HG02970 (cell line): ENCODE data around the gene RHAG.
"Not testable (repeated sequence)": the region's sequence is repeated elsewhere in the genome, so short reads cannot be mapped to it uniquely, and the experiment has no call there.

Experiments
- ATAC-seq: cut with Tn5 transposase; IDR thresholded peaks from one replicate; pipeline ENCODE4 v1.9.1; 2021; ENCODE audit warnings: mild to moderate bottlenecking, moderate library complexity, moderate number of reproducible peaks; ENCODE audit not compliant: unreplicated experiment, low FRiP score

Gene RHAG

DNA sequence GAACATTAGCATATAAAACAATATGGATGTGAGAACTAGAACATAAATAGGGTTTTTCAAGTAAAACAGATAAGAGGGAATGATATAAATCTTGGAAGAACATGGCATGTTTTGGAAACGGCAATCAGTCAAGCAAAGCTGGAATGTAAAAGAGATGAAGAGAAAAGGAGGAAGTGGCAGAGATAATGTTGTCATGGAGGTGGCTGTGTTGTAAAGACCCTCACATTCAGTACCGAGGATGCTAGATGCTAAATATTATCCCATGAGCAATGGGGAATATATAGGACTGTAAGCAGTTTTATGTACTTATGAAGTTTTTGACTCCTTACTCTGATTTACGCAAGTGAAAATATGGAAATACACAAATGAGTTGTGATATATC is 702 bp upstream of the RHAG start:
- no peak for ATAC-seq

DNA sequence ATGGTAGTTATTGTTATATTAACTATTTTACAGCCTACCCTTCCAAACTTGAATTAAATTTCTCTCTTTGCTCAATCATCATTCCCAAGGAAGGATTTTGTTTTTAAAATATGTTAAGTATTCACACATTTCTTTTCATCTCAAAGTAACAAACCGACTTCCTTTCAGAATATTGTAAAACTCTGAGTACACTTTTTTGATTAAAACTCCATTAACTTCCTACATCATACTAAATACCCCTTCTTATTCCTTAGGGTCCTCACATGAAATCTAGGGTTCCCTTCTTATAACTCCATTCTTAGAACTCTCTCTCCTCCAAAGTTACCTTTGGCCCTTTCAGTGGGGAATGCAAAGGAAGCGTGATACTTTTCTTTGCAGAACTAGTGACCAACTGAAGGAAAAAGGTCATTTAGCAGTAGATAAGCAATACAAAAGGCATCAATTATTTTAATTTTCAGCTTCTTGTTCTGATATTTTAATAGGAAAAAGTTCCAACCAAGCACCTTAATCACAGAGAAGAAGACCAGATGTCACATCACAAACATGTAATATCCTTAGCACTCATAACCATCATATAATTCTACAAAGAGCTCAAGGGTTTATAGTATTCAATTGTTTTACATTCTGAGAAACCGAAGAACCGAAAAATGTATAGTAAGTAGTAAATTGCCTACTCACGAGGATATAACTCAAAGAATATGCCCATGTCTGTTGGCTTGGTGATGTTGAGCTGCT is 494 bp downstream of the RHAG start:
- ATAC-seq: no peak

DNA sequence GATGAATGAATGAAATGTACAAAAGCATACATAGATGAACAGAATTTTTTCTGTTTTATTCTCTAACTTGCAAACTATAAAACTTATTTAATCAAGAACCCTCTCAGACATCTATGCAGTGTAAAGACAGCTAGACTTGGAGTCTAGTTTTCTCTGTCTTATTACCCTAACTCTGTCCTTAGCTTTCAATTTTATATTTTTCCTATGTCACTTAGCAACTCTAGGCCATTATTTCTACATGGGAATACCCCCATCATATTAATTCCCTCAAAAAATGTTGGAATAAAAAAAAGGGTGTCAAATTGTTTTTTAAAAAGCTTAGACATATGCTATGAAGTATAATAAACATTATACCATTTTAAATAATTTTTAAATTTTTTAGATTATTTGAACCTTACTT is 1.2 kb downstream of the RHAG start:
- no peak for ATAC-seq

DNA sequence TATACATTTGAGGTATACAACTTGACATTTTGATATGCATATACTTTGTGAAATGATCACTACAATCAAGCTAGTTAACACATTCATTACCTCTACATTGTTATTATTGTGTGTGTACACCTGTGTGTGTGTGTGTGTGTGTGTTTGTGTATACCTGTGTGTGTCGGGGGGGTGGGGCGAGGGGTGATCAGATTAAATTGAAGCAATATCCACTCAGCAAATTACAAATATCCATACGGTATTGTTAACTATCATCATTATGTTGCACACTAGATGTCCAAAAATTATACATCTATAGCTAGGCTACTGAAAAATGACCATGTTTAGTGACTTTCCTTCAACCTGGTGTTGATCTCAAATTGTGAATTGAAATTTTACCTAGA is 1.8 kb downstream of the RHAG start:
- ATAC-seq: no peak

DNA sequence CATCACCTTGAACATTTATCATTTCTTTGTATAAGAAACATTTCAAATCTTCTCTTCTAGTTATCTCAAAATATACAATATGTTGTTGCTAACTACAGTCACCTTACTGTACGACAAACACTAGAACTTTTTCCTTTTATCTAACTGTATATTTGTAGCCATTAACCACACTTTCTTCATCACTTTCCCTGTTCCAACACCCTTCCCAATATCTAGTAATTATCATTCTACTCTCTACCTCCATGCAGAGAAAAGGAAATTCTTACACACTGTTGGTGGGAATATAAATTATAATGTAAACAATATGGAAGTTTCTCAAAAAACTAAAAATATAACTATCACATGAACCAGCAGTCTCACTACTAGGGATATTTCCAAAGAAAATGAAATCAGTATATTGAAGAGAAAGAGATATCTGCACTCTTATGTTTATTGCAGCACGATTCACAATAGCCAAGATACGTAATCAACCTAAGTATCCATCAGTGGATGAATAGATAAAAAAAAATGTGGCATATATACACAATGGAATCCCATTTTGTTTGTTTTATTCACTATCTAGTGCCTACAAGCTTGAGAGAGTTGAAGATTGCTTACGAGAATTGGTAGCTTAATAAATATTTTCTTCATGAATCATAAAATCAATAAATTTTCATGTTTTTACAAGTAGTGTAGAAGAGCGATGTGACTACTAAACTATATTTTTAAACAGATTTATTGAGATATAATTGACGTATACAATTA is 2.4 kb downstream of the RHAG start:
- no peak for ATAC-seq

DNA sequence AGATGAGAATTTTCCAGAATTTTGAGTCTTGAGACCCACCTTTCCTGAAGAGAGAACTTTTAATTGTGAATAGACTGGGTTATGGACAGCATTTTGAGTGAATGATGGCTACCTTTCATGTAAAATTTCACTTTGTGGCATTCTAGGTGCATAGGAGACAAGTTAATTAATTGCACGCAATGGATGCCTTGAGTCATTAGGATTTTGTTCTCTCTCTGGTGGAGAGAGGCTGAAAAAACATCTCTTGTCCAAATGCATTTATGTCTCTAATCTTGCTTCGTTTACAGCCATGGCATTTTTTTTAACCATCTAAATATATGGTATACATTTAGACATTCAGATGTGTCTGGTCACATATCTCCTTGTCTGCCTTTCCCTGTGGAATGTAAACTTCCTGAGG is 3.1 kb downstream of the RHAG start:
- no peak for ATAC-seq

DNA sequence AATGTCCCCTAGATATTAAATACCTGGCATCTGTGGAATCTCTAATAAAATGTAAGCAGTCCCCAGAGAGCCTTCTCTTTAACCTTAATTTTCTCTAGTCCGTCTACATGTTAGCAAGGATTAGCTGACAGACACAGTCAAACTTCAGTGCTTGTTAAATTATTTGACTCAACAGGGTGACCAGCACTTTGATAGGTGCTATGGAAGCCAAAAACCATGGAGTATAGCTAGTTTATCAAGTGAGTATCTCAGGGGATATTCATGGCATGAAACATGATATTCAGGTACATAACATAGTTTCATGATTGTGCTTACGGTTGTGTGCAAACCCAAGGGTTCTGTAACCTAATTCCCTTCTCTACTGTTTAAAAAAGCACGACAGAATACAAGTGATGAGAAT is 3.9 kb downstream of the RHAG start:
- no peak for ATAC-seq

DNA sequence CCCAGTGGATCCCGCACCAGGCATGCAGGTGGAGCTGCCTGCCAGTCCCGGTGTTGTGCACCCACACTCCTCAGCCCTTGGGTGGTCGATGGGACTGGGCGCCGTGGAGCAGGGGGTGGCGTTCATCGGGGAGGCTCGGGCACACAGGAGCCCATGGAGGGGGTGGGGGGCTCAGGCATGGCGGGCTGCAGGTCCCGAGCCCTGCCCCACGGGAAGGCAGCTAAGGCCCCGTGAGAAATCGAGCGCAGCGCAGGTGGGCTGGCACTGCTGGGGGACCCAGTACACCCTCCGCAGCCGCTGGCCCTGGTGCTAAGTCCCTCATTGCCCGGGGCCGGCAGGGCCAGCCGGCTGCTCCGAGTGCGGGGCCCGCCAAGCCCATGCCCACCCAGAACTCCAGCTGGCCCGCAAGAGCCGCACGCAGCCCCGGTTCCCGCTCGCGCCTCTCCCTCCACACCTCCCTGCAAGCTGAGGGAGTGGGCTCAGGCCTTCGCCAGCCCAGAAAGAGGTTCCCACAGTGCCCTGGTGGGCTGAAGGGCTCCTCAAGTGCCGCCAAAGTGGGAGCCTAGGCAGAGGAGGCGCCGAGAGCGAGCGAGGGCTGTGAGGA is 7.1 kb downstream of the RHAG start:
- ATAC-seq: not testable (repeated sequence)

DNA sequence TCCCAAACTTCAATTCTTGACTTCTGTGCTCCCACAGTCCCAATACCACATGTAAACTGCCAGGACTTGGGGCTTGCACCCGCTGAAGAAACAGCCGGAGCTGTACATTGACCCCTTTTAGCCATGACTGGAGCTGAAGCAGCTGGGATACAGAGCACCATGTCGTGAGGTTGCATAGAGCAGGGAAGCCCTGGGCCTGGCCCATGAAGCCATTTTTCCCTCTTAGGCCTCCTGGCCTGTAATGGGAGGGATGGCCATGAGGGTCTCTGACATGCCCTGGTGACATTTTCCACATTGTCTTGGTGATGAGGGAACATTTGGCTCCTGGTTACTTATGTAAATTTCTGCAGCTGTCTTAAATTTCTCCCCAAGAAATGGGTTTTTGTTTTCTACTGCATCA is 9.8 kb downstream of the RHAG start:
- ATAC-seq: no peak

DNA sequence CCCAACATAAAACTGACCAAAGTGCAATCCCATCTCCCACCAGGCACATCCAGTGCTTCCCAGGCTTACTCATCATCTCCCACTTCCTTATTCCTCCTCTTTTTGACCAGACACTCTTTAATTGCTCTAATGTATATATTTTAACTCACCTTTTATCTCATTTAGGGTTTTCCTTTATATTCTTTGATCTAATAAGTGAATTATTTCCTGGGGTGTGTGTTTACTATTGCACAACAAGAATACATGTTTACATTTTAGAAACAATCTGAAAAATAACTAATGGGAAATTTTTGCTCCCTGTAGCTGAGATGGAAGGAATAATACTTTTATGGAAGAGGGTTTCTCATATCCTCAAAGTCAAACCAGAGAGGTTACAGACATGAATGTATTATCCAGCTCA is 18.4 kb downstream of the RHAG start:
- ATAC-seq: no peak

DNA sequence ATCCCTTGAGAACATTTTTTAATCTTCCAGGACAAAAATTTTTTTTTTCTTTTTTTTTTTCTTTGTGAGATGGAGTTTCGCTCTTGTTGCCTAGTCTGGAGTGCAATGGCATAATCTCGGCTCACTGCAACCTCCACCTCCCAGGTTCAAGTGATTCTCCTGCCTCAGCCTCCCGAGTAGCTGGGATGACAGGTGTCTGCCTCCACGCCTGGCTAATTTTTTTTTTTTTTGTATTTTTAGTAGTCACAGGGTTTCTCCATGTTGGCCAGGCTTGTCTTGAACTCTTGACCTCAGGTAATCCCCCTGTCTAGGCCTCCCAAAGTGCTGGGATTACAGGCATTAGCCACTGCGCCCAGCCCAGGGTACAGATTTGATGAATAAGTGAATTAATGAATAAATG is 22.5 kb downstream of the RHAG start:
- not testable (repeated sequence) for ATAC-seq

DNA sequence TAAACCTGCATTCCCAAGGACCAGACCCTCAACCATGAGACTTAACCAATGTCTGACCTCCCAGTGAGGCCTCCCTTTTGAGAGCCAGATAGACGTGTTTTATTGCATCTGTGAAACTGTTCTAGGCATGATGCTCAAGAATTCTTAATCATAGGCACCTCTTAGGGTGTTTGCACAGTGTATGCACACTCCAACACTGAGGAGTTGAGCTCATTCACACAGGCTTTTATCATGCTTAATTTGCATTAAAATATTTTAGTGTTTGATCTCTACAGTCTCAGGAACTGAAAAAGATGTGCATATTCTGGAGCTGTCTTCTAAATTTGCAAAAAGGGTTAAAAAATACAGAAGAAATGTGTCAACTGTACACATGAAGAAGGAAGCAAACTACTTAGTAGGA is 27.4 kb downstream of the RHAG start:
- no peak for ATAC-seq

DNA sequence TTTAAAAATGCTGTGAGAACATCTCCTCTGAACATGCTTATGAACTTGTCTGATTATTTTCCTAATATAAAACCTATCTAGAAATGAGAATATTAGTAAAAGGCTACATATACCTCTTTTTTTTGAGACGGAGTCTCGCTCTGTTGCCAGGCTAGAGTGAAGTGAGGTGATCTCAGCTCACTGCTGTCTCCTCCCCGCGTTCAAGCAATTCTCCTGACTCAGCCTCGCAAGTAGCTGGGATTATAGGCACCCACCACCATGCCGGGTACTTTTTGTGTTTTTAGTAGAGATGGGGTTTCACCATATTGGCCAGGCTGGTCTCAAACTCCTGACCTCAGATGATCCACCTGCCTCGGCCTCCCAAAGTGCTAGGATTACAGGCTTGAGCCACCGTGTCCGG is 28.4 kb downstream of the RHAG start:
- ATAC-seq: not testable (repeated sequence)

DNA sequence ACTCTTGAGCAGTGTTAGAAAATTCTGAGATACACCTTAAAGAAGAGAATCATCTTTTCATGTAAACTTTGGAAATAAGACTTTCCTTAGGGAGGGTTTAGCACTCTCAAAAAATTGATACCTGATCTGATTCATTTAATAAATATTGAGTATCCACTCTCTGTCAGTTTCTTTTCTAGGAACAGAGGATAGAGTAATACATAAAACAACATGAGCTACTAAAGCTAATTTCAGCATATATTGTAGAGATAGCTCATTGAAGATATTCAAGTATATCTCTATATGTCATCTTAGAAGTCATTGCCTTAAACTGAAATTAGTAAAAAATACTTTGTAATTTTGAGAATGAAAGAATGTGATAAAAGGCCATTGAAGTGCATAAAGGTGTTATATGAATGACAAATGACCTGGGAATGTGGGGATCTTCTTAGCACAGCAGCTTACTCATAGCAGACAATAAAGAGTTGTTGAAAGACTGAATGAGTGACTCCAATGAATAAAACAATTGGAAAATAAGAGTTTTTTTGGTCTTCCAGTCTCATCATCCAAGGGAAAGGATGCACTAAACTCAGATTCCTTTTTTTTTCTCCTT is 29.2 kb downstream of the RHAG start:
- ATAC-seq: peak; percentile 20

DNA sequence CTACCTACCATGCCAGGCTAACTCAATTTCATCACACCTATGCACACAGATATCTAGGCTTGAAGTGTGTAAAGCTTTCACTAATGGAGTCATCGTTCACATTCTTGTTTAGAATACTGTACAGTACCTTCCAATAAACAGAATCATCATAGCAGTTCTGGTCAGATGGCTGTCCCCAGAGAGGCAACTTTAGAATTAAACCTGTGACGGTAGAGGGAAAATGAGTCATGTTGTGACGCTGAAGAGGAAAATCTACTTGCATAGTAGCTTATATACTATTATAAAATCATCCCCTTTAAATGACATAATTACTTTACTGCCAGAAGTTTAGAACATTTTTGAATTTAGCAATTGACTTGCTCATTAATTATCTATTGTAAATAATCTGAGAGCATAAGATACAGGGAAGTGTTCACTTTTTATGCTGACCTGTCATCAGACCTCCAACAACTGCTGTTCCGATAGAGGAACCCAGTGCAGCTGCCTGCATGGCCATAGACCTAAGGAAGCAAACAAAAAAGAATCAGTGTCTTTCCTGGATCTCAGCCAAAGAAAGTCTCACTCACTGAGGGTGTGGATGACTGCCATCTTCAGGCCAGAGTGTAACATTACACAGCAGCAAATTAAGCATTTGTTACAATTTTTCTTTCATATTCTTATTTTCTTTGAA is 29.8 kb downstream of the RHAG start:
- peak; percentile 96 for ATAC-seq

DNA sequence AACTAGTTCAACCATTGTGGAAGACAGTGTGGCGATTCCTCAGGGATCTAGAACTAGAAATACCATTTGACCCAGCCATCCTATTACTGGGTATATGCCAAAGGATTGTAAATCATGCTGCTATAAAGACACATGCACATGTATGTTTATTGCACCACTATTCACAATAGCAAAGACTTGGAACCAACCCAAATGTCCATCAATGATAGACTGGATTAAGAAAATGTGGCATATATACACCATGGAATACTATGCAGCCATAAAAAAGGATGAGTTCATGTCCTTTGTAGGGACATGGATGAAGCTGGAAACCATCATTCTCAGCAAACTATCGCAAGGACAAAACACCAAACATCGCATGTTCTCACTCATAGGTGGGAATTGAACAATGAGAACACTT is 32.6 kb downstream of the RHAG start:
- not testable (repeated sequence) for ATAC-seq

DNA sequence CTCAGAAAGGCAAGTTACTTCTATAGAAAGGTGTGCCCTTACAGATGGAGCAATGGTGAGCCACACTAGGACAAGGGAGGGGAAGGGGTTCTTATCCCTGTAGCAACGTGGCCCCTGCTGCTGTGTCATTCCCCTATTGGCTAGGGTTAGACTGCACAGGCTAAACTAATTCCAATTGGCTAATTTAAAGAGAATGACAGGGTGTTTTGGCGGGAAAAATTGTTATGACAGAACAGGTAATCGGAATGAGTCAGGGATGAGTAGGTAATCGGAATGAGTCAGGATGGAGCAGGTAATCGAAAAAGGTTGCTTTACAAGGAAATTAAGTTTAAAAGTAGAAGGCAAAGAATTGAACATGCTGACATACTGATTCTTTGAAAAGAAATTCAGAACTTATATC is 49.4 kb downstream of the RHAG start:
- ATAC-seq: not testable (repeated sequence)

DNA sequence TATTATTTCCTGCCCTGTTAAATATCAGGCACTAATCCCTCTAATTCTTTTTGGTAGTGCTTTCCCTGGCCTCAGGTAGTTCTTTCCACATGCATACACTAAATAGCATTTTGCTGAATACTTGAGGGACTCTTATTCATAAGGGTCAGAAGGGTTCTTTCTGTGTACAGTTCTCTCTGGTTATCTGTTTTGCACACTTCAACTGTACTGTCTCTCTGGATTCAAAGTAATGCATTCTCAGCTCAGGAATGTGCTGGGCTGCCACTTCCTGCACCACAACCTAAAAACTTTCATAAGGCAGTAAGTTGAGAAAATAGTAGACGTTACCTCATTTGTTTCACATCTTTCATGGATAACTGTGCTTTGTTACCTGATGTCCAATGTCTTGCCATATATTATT is 54.1 kb downstream of the RHAG start:
- ATAC-seq: no peak

DNA sequence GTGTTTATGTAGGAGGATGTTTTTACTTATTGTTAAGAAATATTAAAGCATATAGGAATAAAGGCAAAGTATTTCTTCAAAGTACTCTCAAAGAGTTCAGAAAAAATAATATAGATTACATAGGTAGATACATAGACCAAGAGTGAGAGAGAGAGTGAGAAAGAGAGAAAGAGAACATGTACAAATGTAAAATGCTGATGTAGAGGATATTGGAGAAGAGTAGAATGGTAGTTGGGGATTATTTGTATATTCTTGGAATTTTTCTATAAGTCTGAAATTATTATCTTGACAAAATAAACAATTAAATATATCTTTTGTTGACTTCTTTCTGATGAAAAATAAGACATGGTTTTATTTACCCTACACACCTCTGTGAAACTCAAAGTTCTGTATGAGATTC is 57.0 kb downstream of the RHAG start:
- ATAC-seq: no peak

DNA sequence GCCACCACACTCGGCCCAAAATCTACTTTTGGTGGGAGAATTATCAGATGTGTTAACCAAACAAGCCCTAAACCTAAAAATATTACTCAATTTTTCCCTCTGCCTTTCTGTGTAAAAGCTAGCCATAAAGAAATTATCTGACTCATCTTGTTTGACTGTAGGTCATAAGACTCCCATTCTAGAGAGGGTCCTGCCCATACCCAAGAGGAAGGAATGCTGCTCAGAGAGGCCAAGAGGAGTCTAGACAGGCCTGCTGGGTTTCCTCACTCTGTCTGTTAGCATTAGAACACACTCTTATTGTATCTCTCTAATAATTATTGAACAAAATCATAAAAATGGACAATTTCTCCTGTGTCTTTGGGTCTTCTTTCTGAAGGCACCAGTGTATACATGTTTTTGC is 60.0 kb downstream of the RHAG start:
- no peak for ATAC-seq
